RWPE2 (cell line): Measurements from ENCODE around the gene COA8.

Experiments used
- ATAC-seq: fragments of 200-7000 bp; cut with Tn5 transposase; 3 replicates; pipeline ENCODE4 v1.9.1; 2021; ENCODE audit warnings: low read depth
- DNase-seq: peaks from one replicate; pipeline ENCODE4 v3.0.0-alpha.2; 2020; ENCODE audit warnings: low spot score
- H3K27ac ChIP-seq: fragments of 450-650 bp; 2 replicates; pipeline ENCODE4 v1.5.1; 2017; ENCODE audit warnings: mild to moderate bottlenecking; ENCODE audit not compliant: poor library complexity, severe bottlenecking
- H3K27me3 ChIP-seq: fragments of 250-450 bp; sonication (Bioruptor Pico); 2 replicates; pipeline ENCODE4 v1.5.1; 2021; ENCODE audit warnings: mild to moderate bottlenecking, moderate library complexity; ENCODE audit not compliant: insufficient read depth, poor library complexity, severe bottlenecking
- H3K36me3 ChIP-seq: fragments of 250-450 bp; sonication (Bioruptor Pico); 2 replicates; pipeline ENCODE4 v1.5.1; 2020; ENCODE audit warnings: low read depth, mild to moderate bottlenecking, moderate library complexity
- H3K4me1 ChIP-seq: fragments of 250-450 bp; sonication (Bioruptor Pico); 2 replicates; pipeline ENCODE4 v1.5.1; 2021; ENCODE audit warnings: mild to moderate bottlenecking, moderate library complexity; ENCODE audit not compliant: insufficient read depth, poor library complexity, severe bottlenecking
- H3K4me3 ChIP-seq: fragments of 250-450 bp; sonication (Bioruptor Pico); 2 replicates; pipeline ENCODE4 v1.5.1; 2021; ENCODE audit warnings: mild to moderate bottlenecking, moderate library complexity; ENCODE audit not compliant: severe bottlenecking
- H3K9me3 ChIP-seq: fragments of 250-450 bp; sonication (Bioruptor Pico); 2 replicates; pipeline ENCODE4 v1.5.1; 2021; ENCODE audit warnings: mild to moderate bottlenecking, moderate library complexity; ENCODE audit not compliant: severe bottlenecking
- CTCF ChIP-seq: fragments of 450-650 bp; IDR thresholded peaks from one replicate; pipeline ENCODE4 v1.5.1; 2017; ENCODE audit warnings: mild to moderate bottlenecking, moderate library complexity; ENCODE audit not compliant: poor library complexity, severe bottlenecking

COA8 gene

GRCh38 chr14:103562429-103563225, at the start of gene COA8, which contains the start of gene BAG5:
Gene COA8, plus strand, starts transcription at chr14:103562960. Its CDS starts 42 bp downstream, at chr14:103563002.
Gene BAG5, minus strand, starts transcription at chr14:103562657. Its CDS starts 1,493 bp downstream, at chr14:103561164.
- H3K27ac ChIP-seq: peak within 1 kb of the TSS; percentile 94
- peak; percentile 90 for DNase-seq
- H3K4me1 ChIP-seq: peaks cover 19% of the 10 kb centered on the region
- no peaks in the 10 kb centered on the region for H3K9me3 ChIP-seq
- H3K27me3 ChIP-seq: no peaks in the 10 kb centered on the region
- peak; percentile 68 for ATAC-seq
- H3K4me3 ChIP-seq: peak within 1 kb of the TSS; percentile 89
- peaks cover 34% of the 10 kb centered on the region for H3K36me3 ChIP-seq
- no peak for TF ChIP-seq CTCF

GRCh38 chr14:103514596-103515421, 48.0 kb upstream of the COA8 start:
- no peaks in the 10 kb centered on the region for H3K9me3 ChIP-seq
- TF ChIP-seq CTCF: no peak
- peaks cover 32% of the 10 kb centered on the region for H3K4me1 ChIP-seq
- DNase-seq: peak; percentile 60
- H3K4me3 ChIP-seq: no peak overlapping the region
- peaks cover 19% of the 10 kb centered on the region for H3K36me3 ChIP-seq
- H3K27ac ChIP-seq: no peak overlapping the region
- no peak for ATAC-seq
- H3K27me3 ChIP-seq: no peaks in the 10 kb centered on the region

- Histone ChIP-seq H3K4me3 (no peak overlapping the region), H3K36me3 (peaks cover 6% of the 10 kb centered on the region; the same call in 1 of the 2 replicates), H3K27ac (no peak overlapping the region), H3K27me3 (peaks cover 2% of the 10 kb centered on the region), H3K4me1 (peaks cover 32% of the 10 kb centered on the region), H3K9me3 (no peaks in the 10 kb centered on the region)
- ATAC-seq (no peak), DNase-seq (peak; percentile 38)
- TF ChIP-seq CTCF: no peak
Measured at GRCh38 chr14:103516426-103517173, 46.2 kb upstream of the COA8 start.

- no peak for ATAC-seq
- Histone ChIP-seq H3K27me3 (peaks cover 8% of the 10 kb centered on the region), H3K4me1 (peaks cover 32% of the 10 kb centered on the region), H3K36me3 (peaks cover 5% of the 10 kb centered on the region; the same call in 1 of the 2 replicates), H3K4me3 (no peak overlapping the region), H3K27ac (no peak overlapping the region), H3K9me3 (no peaks in the 10 kb centered on the region)
- peak; percentile 55 for DNase-seq
- no peak for TF ChIP-seq CTCF
Measured at GRCh38 chr14:103517174-103517566, 45.6 kb upstream of the COA8 start.
